Measurements from ENCODE around the gene STOX1.
A peak's percentile ranks its signal among the peaks of the same experiment; 100 is the strongest.
"Not testable (repeated sequence)": the region's sequence is repeated elsewhere in the genome, so short reads cannot be mapped to it uniquely, and the experiment has no call there.

The STOX1 gene

GRCh38 chr10:68857005-68857404 lies 29.7 kb downstream of the STOX1 start:
- no peak overlapping the region for H3K4me3 ChIP-seq (ENCODE audit: low read depth, low read length)
- TF ChIP-seq, protein P1, sequence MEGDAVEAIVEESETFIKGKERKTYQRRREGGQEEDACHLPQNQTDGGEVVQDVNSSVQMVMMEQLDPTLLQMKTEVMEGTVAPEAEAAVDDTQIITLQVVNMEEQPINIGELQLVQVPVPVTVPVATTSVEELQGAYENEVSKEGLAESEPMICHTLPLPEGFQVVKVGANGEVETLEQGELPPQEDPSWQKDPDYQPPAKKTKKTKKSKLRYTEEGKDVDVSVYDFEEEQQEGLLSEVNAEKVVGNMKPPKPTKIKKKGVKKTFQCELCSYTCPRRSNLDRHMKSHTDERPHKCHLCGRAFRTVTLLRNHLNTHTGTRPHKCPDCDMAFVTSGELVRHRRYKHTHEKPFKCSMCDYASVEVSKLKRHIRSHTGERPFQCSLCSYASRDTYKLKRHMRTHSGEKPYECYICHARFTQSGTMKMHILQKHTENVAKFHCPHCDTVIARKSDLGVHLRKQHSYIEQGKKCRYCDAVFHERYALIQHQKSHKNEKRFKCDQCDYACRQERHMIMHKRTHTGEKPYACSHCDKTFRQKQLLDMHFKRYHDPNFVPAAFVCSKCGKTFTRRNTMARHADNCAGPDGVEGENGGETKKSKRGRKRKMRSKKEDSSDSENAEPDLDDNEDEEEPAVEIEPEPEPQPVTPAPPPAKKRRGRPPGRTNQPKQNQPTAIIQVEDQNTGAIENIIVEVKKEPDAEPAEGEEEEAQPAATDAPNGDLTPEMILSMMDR (IDR thresholded peaks at IDR 0.05; ENCODE audit: insufficient read depth, low read depth, low read length, missing control alignments), result no peak
- no peak for DNase-seq (ENCODE audit: low read depth)

DNA sequence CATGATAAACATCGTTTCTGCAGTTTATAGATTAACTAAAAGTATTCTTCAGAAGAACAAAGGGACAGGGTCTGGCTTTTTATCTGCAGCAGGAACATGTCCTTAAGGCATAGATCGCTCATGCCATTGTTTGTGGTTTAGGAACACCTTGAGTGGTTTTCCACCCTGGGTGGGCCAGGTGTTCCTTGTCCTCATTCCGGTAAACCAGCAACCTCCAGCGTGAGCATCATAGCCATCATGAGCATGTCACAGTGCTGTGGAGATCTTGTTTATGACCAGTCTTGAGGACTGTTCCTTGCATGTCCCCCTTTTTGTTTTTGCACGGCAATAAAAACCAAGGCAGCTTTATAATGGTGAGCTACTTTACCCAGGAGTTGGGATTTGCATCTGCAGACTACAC lies 33.9 kb downstream of the STOX1 start:
- DNase-seq (ENCODE audit: low read depth), result no peak
- no peak overlapping the region for H3K4me3 ChIP-seq (ENCODE audit: low read depth, low read length)
- TF ChIP-seq, protein P1 (IDR thresholded peaks at IDR 0.05; ENCODE audit: insufficient read depth, low read depth, low read length, missing control alignments), result no peak

DNA sequence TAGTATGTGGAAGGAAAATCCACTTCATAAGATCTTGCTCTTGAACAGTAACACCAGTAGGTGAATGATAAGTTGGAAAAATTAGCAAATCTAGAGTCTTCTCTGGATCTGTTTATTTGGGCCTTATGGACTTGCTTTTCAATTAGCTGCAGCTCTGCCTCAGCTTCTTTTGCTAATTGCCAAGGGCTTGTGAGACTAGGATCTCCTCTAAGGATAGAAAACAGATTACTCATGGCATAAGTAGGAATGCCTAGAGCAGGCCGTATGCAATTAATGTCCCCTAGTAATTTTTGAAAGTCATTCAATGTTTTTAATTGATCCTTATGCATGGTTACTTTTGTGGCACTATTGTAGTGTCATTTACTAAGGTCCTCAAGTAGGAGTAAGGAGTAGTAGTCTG lies 37.3 kb downstream of the STOX1 start:
- DNase-seq (ENCODE audit: low read depth), result no peak
- TF ChIP-seq, protein P1 (IDR thresholded peaks at IDR 0.05; ENCODE audit: insufficient read depth, low read depth, low read length, missing control alignments), result no peak
- H3K4me3 ChIP-seq (ENCODE audit: low read depth, low read length), result no peak overlapping the region

DNA sequence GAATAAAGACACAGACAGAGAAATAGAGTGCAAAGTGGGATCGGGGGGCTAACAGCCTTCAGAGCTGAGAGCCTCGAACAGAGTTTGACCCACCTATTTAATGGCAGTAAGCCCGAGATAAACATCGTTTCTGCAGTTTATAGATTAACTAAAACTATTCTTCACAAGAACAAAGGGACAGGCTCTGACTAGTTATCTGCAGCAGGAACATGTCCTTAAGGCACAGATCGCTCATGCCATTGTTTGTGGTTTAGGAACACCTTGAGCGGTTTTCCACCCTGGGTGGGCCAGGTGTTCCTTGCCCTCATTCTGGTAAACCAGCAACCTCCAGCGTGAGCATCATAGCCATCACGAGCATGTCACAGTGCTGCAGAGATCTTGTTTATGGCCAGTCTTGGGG lies 40.8 kb downstream of the STOX1 start:
- DNase-seq (ENCODE audit: low read depth); H3K4me3 ChIP-seq (ENCODE audit: low read depth, low read length): not testable (repeated sequence)

DNA sequence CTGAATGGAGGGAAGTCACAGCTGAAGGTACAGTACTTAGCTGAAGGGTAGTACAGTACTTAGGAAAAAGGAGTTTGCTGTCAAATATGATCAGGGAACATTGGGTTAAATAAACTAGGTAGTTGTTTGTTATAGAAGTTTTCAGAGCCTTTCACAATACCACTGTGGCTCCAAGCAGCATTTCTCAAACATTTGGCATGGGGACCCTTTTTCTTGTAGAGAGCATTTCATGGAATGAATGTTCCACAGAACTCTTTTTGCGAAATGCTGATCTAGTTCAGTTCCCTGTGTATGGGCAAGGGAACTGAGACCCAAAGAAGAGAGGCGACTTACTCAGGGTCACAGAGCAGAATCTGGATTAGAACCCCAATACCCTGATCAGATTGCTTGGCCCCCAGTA lies 42.3 kb downstream of the STOX1 start:
- TF ChIP-seq, protein P1 (IDR thresholded peaks at IDR 0.05; ENCODE audit: insufficient read depth, low read depth, low read length, missing control alignments), result no peak
- H3K4me3 ChIP-seq (ENCODE audit: low read depth, low read length), result no peak overlapping the region
- DNase-seq (ENCODE audit: low read depth), result no peak

- H3K4me3 ChIP-seq (ENCODE audit: low read depth, low read length), result no peak overlapping the region
- TF ChIP-seq, protein P1 (IDR thresholded peaks at IDR 0.05; ENCODE audit: insufficient read depth, low read depth, low read length, missing control alignments), result no peak
- DNase-seq (ENCODE audit: low read depth), result no peak
These were observed 42.7 kb downstream of the STOX1 start for GRCh38 chr10:68870061-68870460.

- TF ChIP-seq, protein P1 (IDR thresholded peaks at IDR 0.05; ENCODE audit: insufficient read depth, low read depth, low read length, missing control alignments), result no peak
- DNase-seq (ENCODE audit: low read depth), result peak; percentile 4
- no peak overlapping the region for H3K4me3 ChIP-seq (ENCODE audit: low read depth, low read length)
These were observed 43.3 kb downstream of the STOX1 start for GRCh38 chr10:68870545-68871104.

All from GM12865 (cell line).